Fibroblast of mammary gland (primary cell): ENCODE results near the gene SOAT1.
"Not testable (repeated sequence)": the region's sequence is repeated elsewhere in the genome, so short reads cannot be mapped to it uniquely, and the experiment has no call there.

Experiments used
- DNase-seq: peaks from one replicate; pipeline ENCODE4 v3.0.0-alpha.2; 2010; ENCODE audit warnings: low read depth
- H3K4me3 ChIP-seq: 2 replicates; pipeline ENCODE4 v1.5.1; 2011; ENCODE audit warnings: low read depth, mild to moderate bottlenecking, low read length, moderate library complexity; ENCODE audit not compliant: control insufficient read depth
- TF ChIP-seq, protein P1 (sequence below): conservative IDR thresholded peaks from 2 replicates; pipeline ENCODE4 v1.5.1; 2011; ENCODE audit warnings: low read depth, low read length, inconsistent platforms; ENCODE audit not compliant: control insufficient read depth, insufficient read depth

The SOAT1 gene

GRCh38 chr1:179293340-179294327 is at the start of gene SOAT1:
TSS of gene SOAT1 (plus strand) at chr1:179293797. CDS start at chr1:179302685, 8,888 bp downstream.
- TF ChIP-seq, protein P1, sequence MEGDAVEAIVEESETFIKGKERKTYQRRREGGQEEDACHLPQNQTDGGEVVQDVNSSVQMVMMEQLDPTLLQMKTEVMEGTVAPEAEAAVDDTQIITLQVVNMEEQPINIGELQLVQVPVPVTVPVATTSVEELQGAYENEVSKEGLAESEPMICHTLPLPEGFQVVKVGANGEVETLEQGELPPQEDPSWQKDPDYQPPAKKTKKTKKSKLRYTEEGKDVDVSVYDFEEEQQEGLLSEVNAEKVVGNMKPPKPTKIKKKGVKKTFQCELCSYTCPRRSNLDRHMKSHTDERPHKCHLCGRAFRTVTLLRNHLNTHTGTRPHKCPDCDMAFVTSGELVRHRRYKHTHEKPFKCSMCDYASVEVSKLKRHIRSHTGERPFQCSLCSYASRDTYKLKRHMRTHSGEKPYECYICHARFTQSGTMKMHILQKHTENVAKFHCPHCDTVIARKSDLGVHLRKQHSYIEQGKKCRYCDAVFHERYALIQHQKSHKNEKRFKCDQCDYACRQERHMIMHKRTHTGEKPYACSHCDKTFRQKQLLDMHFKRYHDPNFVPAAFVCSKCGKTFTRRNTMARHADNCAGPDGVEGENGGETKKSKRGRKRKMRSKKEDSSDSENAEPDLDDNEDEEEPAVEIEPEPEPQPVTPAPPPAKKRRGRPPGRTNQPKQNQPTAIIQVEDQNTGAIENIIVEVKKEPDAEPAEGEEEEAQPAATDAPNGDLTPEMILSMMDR: no peak
- DNase-seq: peak; percentile 85
- peak within 1 kb of the TSS; percentile 67 for H3K4me3 ChIP-seq

DNA sequence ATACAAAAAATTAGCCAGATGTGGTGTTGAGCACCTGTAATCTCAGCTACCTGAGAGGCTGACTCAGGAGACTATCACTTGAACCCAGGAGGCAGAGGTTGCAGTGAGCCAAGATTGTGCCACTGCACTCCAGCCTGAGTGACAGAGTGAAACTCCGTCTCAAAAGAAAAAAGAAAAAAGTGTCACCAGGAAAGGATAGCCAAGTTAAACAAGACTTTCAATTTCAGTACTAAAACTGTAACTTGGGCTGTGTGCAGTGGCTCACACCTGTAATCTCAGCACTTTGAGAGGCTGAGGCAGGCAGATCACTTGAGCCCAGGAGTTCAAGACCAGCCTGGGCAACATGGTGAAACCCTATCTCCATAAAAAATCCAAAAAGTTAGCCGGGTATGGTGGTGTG is 48.2 kb upstream of the SOAT1 start:
- not testable (repeated sequence) for H3K4me3 ChIP-seq, DNase-seq

DNA sequence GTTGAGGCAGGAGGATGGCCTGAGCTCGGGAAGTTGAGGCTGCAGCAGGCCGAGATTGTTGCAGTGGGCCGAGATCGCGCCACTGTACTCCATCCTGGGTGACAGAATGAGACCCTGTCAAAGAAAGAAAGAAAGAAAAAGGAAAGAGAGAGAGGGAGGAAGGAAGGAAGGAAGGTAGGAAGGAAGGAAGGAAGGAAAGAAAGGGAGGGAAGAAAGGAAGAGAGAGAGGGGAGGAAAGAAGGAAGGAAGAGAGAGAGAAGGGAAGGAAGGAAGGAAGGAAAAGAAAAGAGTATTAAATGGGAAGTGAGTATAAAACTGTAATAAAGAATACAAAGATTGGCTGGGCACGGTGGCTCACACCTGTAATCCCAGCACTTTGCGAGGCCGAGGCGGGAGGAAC is 45.7 kb upstream of the SOAT1 start:
- TF ChIP-seq, protein P1: no peak
- H3K4me3 ChIP-seq: no peak overlapping the region
- DNase-seq: no peak

DNA sequence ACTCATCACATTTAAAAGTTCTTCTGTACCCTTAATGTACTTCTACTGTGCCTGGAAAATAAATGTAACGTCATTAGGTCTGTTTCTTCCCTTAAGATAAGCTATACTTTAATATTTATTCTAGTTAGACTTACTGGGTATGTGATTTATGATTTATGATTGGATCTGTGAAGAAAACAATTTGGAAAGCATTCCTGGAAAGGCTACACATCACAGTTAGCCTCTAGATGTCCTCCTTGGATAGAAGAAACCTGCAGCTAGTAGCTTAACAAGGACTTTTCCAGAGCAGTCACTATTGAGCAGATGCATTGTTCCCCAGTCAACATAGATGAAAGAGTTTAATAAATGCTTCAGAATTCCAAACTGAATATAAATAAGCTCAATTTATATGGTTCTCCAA is 41.9 kb upstream of the SOAT1 start:
- TF ChIP-seq, protein P1: peak; percentile 47
- no peak overlapping the region for H3K4me3 ChIP-seq
- DNase-seq: peak; percentile 63

DNA sequence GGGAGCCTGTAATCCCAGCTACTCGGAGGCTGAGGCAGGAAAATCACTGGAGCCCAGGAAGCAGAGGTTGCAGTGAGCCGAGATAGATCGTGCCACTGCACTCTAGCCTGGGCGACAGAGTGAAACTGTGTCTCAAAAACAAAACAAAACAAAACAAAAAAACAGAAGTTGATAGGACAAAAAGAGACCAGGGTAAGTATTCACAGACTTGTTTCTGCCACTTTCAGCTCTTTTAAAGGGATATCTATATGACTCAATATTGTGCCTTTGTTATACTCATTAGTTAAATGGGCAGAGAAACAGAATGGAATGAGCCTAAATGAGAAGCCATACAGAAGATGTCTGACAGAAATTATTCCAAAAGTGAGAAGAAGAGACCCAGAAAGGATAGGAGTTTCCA is 41.0 kb upstream of the SOAT1 start:
- TF ChIP-seq, protein P1: no peak
- DNase-seq: no peak
- H3K4me3 ChIP-seq: no peak overlapping the region

GRCh38 chr1:179253286-179253972 is 40.2 kb upstream of the SOAT1 start:
- H3K4me3 ChIP-seq: no peak overlapping the region
- TF ChIP-seq, protein P1: no peak
- peak; percentile 27 for DNase-seq

GRCh38 chr1:179262183-179262582 is 31.4 kb upstream of the SOAT1 start:
- no peak for DNase-seq
- TF ChIP-seq, protein P1: no peak

More at GRCh38 chr1:179262183-179262582, 31.4 kb upstream of the SOAT1 start:
- H3K4me3 ChIP-seq: no peak overlapping the region
